Measurements from ENCODE around the gene DAB2.
"Not testable (repeated sequence)": the region's sequence is repeated elsewhere in the genome, so short reads cannot be mapped to it uniquely, and the experiment has no call there.

- TF ChIP-seq SUZ12 (IDR thresholded peaks at IDR 0.05); ARNT (IDR thresholded peaks at IDR 0.05); FOXM1 (IDR thresholded peaks at IDR 0.05; ENCODE audit: borderline replicate concordance): not testable (repeated sequence)
These were observed 90.5 kb downstream of the DAB2 start for GRCh38 chr5:39334296-39334695.

Measured in HEK293T (cell line).